ENCODE results near the gene KLHDC7B.

Gene KLHDC7B

DNA sequence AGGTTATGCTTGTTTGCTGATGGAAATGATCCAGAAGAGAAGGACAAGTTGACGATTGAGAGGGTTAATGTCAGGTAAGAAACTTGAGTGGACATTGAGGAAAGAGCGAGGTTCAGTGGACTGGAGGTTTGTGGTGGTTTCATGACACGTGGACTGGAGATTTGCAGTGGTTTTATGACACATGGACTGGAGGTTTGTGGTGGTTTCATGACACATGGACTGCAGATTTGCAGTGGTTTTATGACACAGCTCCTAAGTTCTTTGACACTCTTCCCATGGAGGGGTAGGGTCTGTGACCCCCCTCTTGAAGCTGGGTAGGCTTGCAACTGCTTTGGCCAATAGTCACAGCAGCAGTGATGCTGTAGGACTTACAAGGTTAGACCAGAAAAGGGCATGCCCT, 49.5 kb downstream of the KLHDC7B start:
- Histone ChIP-seq H3K4me3 (replicated peaks; ENCODE audit: low read depth, low read length) (no peak overlapping the region), H3K36me3 (ENCODE audit: control insufficient read depth, insufficient read depth, low read length) (no peaks in the 10 kb centered on the region), H3K27me3 (replicated peaks; ENCODE audit: control insufficient read depth, insufficient read depth, low read length) (no peaks in the 10 kb centered on the region; the same call in 1 of the 2 replicates)
- DNase-seq (ENCODE audit: extremely low read depth, insufficient read length): no peak
- TF ChIP-seq, protein P1, sequence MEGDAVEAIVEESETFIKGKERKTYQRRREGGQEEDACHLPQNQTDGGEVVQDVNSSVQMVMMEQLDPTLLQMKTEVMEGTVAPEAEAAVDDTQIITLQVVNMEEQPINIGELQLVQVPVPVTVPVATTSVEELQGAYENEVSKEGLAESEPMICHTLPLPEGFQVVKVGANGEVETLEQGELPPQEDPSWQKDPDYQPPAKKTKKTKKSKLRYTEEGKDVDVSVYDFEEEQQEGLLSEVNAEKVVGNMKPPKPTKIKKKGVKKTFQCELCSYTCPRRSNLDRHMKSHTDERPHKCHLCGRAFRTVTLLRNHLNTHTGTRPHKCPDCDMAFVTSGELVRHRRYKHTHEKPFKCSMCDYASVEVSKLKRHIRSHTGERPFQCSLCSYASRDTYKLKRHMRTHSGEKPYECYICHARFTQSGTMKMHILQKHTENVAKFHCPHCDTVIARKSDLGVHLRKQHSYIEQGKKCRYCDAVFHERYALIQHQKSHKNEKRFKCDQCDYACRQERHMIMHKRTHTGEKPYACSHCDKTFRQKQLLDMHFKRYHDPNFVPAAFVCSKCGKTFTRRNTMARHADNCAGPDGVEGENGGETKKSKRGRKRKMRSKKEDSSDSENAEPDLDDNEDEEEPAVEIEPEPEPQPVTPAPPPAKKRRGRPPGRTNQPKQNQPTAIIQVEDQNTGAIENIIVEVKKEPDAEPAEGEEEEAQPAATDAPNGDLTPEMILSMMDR (IDR thresholded peaks at IDR 0.05; ENCODE audit: insufficient read depth, low read length, poor library complexity, severe bottlenecking): no peak

- no peak overlapping the region for H3K4me3 ChIP-seq (replicated peaks; ENCODE audit: low read depth, low read length)
- TF ChIP-seq, protein P1 (IDR thresholded peaks at IDR 0.05; ENCODE audit: insufficient read depth, low read length, poor library complexity, severe bottlenecking): no peak
- peaks cover 3% of the 10 kb centered on the region for H3K27me3 ChIP-seq (replicated peaks; ENCODE audit: control insufficient read depth, insufficient read depth, low read length)
- H3K36me3 ChIP-seq (ENCODE audit: control insufficient read depth, insufficient read depth, low read length): no peaks in the 10 kb centered on the region
- no peak for DNase-seq (ENCODE audit: extremely low read depth, insufficient read length)
Measured at GRCh38 chr22:50597097-50597496, 51.4 kb downstream of the KLHDC7B start.

DNA sequence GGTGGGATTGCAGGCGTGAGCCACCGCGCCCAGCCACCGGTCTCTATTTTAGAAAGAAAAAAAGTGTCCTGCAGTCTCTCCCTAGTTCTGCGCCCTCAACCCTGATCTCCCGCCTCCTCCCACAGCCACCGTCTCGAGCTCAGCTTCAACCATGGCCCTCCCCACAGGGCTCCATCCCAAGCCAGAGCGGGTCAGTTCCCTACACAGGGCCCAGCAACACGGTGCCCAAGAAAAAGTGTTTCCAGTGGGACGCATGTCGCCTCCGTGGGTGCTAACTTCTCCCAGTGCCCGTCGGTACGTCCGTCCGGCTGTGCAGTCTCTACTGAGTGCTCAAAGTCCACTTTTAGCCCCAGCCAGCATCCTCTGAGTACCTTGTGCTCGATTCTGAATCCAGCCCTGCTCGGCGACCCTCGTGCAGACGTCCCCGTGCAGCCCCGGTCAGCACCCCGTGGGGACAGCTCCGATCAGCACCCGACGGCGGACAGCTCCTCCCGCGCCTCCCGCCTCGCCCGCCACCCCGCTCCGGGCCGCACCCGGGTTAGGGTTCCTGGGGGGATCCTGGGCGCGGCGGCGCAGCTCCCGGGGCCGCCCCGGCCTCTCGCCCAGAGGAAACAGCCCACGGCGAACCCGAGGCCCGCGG, 54.2 kb downstream of the KLHDC7B start:
- no peak for DNase-seq (ENCODE audit: extremely low read depth, insufficient read length)

GRCh38 chr22:50600538-50600937, 54.8 kb downstream of the KLHDC7B start, which contains the start of gene MAPK8IP2:
TSS of gene MAPK8IP2 (plus strand) at chr22:50600793. CDS start at chr22:50600819, 26 bp downstream.
- TF ChIP-seq, protein P1 (IDR thresholded peaks at IDR 0.05; ENCODE audit: insufficient read depth, low read length, poor library complexity, severe bottlenecking): no peak
- Histone ChIP-seq H3K27me3 (replicated peaks; ENCODE audit: control insufficient read depth, insufficient read depth, low read length) (peaks cover 3% of the 10 kb centered on the region), H3K36me3 (ENCODE audit: control insufficient read depth, insufficient read depth, low read length) (no peaks in the 10 kb centered on the region), H3K4me3 (replicated peaks; ENCODE audit: low read depth, low read length) (peak within 1 kb of the TSS; percentile 31; the same call in 1 of the 2 replicates)
- DNase-seq (ENCODE audit: extremely low read depth, insufficient read length): no peak

More for the DNA sequence above, 54.2 kb downstream of the KLHDC7B start:
- H3K27me3 ChIP-seq (replicated peaks; ENCODE audit: control insufficient read depth, insufficient read depth, low read length): peaks cover 3% of the 10 kb centered on the region
- no peak overlapping the region; the same call in 1 of the 2 replicates for H3K4me3 ChIP-seq (replicated peaks; ENCODE audit: low read depth, low read length)
- TF ChIP-seq, protein P1 (IDR thresholded peaks at IDR 0.05; ENCODE audit: insufficient read depth, low read length, poor library complexity, severe bottlenecking): no peak
- H3K36me3 ChIP-seq (ENCODE audit: control insufficient read depth, insufficient read depth, low read length): no peaks in the 10 kb centered on the region
